Kidney (tissue), 14 donors: ENCODE data around the gene KRT10. TPM values are rescaled to one million over a fixed set of nuclear protein-coding genes. Genes with fewer than 3 reads are reported as not detected.

Source experiments
- DNase-seq, 5 donors: peaks; one replicate each; pipeline ENCODE4 v3.0.0-alpha.2; 2013 to 2020
- FAIRE-seq: peaks from 2 replicates; lab custom pipeline; 2012; peaks lifted over from hg19 to GRCh38; lab: Jason Lieb, UNC
- H3K27ac ChIP-seq, 2 donors: one replicate each; pipeline ENCODE4 v1.7.0; 2013; ENCODE audit warnings: low read depth in 2 of 2, low read length in 2 of 2, inconsistent platforms in 1 of 2
- H3K27me3 ChIP-seq: one replicate; pipeline ENCODE4 v1.7.1; 2013; ENCODE audit warnings: low read length, inconsistent platforms; ENCODE audit not compliant: control insufficient read depth, insufficient read depth
- H3K36me3 ChIP-seq, 3 donors: one replicate each; pipeline versions ENCODE4 v1.7.0 to v1.7.1; 2013; ENCODE audit warnings: low read length in 3 of 3, control low read depth in 1 of 3, inconsistent platforms in 1 of 3; ENCODE audit not compliant: insufficient read depth in 3 of 3, control insufficient read depth in 2 of 3
- H3K4me1 ChIP-seq, 3 donors: one replicate each; pipeline versions ENCODE4 v1.7.0 to v1.7.1; 2013; ENCODE audit warnings: low read length in 3 of 3, inconsistent platforms in 1 of 3, low read depth in 1 of 3; ENCODE audit not compliant: control insufficient read depth in 2 of 3, insufficient read depth in 2 of 3
- H3K4me3 ChIP-seq, 3 donors: one replicate each; pipeline versions ENCODE4 v1.7.0 to v1.8.1; 2013; ENCODE audit warnings: low read length in 3 of 3, control low read depth in 1 of 3, inconsistent platforms in 1 of 3
- H3K9ac ChIP-seq, 3 donors: one replicate each; pipeline versions ENCODE4 v1.7.0 to v1.7.1; 2013; ENCODE audit warnings: low read length in 3 of 3, control low read depth in 1 of 3, inconsistent platforms in 1 of 3
- H3K9me3 ChIP-seq, 3 donors: one replicate each; pipeline versions ENCODE4 v1.7.0 to v1.7.1; 2013; ENCODE audit warnings: low read length in 3 of 3, control low read depth in 1 of 3, inconsistent platforms in 1 of 3; ENCODE audit not compliant: control insufficient read depth in 2 of 3, insufficient read depth in 1 of 3
- CTCF ChIP-seq: IDR thresholded peaks from 3 replicates; pipeline ENCODE4 v1.5.1; 2012; ENCODE audit warnings: mild to moderate bottlenecking, moderate library complexity, borderline replicate concordance; ENCODE audit not compliant: insufficient read depth; ENCODE audit errors: extremely low read depth
- intact Hi-C: fragments of 100-400 bp; cut with DNase I; formaldehyde crosslinking; loops from one replicate; pipeline ENCODE4 v1.11.1; 2022
- polyA plus RNA-seq: library from polyadenylated mRNA; stranded (reverse); fragments of 350-450 nt; fragmentation: Illumina TruSeq; extraction: RNeasy Lipid Tissue Mini Kit (QIAGEN cat#74804); gene quantifications from one replicate; pipeline ENCODE4 v1.2.3, GENCODE V29; 2014; ENCODE audit warnings: low read depth, low replicate concordance; ENCODE audit not compliant: insufficient read depth
- total RNA-seq: library from RNA; stranded (reverse); fragmentation: NEBNext Ultra II Directional; extraction: Animal tissue kit (Norgen Biotek cat#: 25700); gene quantifications from one replicate; pipeline ENCODE4 v1.2.1, GENCODE V29; 2021
- donor health status: control.
- donor health status: control.
- donor health status: control.
- donor health status: control.
- donor health status: control.
- donor health status: DM: yes; HTN: yes; CAD: no.
- donor health status: Normal renal cell carcinoma (clear cell type).

Gene KRT10
- total and polyA plus RNA-seq, 2 donors from 2014 or later, result 47.9 to 50.9 TPM

GRCh38 chr17:40828454-40829044 is 6.1 kb upstream of the KRT10 start:
- intact Hi-C loops, result no loop called here
- Histone ChIP-seq H3K4me1 (no peaks in the 10 kb centered on the region), H3K4me3 (no peak overlapping the region), H3K27me3 (no peaks in the 10 kb centered on the region), H3K9ac (no peak overlapping the region), H3K36me3 (no peaks in the 10 kb centered on the region), H3K27ac (no peak overlapping the region), H3K9me3 (no peaks in the 10 kb centered on the region)
- no peak for FAIRE-seq
- no peak for DNase-seq
- TF ChIP-seq CTCF, result no peak

GRCh38 chr17:40827746-40828453 is 5.5 kb upstream of the KRT10 start:
- no peak overlapping the region for H3K27ac ChIP-seq
- FAIRE-seq, result no peak
- intact Hi-C loops, result no loop called here

GRCh38 chr17:40825599-40825998 is 3.2 kb upstream of the KRT10 start:
- DNase-seq (peak in 3 of 5 donors; percentile 52 to 74 (median 74)), FAIRE-seq (no peak)
- no peaks in the 10 kb centered on the region for H3K36me3 ChIP-seq
- no peak overlapping the region for H3K4me3 ChIP-seq
- H3K9me3 ChIP-seq, result no peaks in the 10 kb centered on the region
- no peaks in the 10 kb centered on the region for H3K4me1 ChIP-seq
- intact Hi-C loops, result no loop called here
- no peak for TF ChIP-seq CTCF
- no peaks in the 10 kb centered on the region for H3K27me3 ChIP-seq
- no peak overlapping the region for H3K9ac ChIP-seq
- H3K27ac ChIP-seq, result no peak overlapping the region

More at GRCh38 chr17:40827746-40828453, 5.5 kb upstream of the KRT10 start:
- Histone ChIP-seq H3K9ac (no peak overlapping the region), H3K4me1 (no peaks in the 10 kb centered on the region), H3K4me3 (no peak overlapping the region), H3K36me3 (no peaks in the 10 kb centered on the region), H3K27me3 (no peaks in the 10 kb centered on the region), H3K9me3 (no peaks in the 10 kb centered on the region)
- TF ChIP-seq CTCF, result no peak
- DNase-seq, result no peak
